Activated CD4-positive, alpha-beta T cell treated with anti-CD3 and anti-CD28 coated beads, Interleukin-2, Interleukin-4, amounts not matched to agents 100 ng/mL and 50 ng/mL, durations not matched to agents 16 hours and 8 hours (primary cell): Measurements from ENCODE around the gene ADAMTS17.

Experiments
- DNase-seq: peaks from one replicate; pipeline ENCODE4 v3.0.0-alpha.2; 2020; ENCODE audit warnings: low spot score

The ADAMTS17 gene

DNA sequence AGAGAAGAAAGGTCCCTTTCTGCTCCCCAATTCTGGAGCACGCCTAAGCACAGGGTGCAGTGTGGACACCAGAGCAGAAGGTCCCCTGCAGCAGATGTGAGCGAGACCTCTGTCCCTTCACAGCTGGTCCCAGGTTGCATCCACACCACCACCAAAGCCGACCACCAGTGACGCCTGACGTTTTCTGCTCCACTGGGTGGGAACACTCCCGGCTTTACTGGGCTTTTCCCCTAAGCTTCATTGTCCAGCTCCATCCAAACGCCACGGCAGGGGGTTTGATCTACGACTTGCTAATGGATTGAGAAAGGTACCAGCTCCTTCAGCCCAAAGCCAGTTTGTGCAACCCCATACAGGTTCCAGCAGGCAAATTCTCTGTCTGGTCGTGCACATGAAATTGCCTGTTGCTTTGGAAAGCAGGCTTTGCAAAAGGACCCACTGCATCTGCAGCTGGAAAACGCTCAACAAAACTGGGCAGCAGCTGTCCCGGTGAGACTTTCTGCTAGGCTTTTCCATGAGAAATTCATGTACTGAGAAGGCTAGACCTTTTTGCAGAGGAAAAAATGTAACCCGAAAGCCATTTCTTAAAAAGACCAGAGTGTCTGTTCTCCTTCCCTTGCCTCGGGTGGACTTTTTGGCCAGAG, 31.1 kb downstream of the ADAMTS17 start:
- no peak for DNase-seq

GRCh38 chr15:100310041-100310405, 31.8 kb downstream of the ADAMTS17 start:
- no peak for DNase-seq

DNA sequence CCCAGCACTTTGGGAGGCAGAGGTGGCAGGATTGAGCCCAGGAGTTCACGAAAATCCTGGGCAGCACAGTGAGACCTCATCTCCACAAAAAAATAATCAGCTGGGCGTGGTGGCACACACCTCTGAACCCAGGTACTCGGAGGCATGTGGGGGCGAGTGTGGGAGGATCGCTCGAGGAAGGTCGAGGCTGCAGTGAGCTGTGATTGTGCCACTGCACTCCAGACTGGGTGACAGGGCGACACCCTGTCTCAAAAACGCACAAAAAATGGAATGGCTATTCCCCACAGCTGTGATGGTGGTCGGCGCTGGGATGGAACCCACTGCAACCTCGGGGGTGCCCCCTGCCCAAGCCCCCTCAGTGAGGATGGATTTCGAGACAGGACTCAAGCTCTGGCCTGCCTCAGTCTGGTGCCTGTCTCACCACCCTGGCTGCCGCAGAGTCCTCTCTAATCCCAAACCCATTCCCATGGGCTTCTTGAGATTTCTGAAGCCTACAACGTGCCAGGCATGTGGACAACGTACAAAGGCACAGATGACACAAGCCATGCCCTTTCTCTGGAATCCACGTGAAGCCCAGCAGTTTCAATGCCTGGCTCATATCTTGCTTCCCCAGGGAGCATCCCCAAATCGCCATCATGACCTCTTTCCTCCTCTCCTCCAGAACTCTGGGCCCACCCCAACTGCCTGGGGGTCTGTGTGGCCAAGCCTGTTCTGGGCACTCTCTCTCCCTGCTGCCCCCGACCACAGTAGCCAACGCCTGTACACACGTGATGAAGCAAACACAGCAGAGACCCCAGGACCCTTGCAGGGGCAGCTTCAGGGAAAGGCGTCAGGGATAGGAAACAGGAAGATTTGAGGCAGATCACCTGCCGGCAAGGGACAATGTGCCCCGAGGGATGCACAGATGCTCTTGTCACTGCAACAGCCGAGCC, 32.4 kb downstream of the ADAMTS17 start:
- DNase-seq, result no peak

DNA sequence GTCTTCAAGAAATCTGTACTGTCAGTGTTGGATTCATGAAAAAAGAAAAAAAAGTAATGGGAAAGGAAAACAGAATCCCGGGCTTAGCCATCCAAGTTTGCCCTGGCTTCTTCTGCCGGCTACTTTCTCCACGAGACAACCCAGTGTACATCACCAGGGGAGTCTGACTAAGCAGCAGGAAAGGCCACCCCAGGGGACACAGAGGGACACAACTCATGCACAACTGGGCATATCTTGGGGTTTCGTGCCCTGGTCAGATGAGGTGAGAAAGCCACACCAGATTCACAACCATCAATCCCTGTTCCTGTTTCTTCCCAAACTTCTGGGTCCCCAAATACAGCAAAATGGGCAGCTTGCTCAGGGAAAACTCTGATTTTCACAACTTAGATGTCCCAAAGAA, 33.2 kb downstream of the ADAMTS17 start:
- DNase-seq, result no peak

DNA sequence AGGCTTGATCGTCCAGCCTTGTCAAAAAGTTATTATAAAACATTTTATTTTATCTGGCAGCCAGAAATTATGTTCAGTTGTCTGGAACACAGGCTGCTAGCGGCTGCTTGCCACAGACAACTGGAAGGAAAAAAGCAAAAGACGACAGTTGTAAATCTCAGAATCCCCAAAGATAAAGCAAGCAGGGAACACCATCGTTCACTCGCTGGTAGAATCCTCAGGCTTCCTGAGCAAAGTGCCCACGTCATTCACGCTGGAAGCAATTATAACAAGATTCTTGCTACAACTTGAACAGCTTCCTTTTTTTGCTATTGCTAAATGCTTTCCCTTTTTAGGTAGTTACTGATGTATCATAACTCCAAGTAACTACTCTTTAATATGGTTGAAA, 33.6 kb downstream of the ADAMTS17 start:
- DNase-seq, result no peak

GRCh38 chr15:100307241-100308212, 34.2 kb downstream of the ADAMTS17 start:
- no peak for DNase-seq

DNA sequence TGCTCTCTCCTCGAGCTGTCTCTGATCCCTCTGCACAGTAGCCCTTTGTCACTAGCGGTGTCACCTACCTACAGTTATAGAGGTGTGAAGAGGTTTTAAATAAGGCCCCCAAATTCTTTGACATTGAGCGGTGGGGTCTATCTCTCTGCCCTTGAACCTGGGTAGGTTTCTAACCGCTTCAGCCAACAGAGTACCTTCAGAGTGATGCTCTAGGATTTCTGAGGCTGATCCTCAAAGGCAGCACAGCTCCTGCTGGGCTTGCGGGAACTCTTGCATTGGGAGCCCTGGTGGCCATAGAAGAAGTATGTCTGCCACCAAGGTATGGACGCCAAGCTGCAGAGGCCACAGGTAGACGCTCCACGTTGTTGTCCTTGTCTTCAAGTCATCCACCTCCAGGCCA, 35.7 kb downstream of the ADAMTS17 start:
- DNase-seq, result no peak

DNA sequence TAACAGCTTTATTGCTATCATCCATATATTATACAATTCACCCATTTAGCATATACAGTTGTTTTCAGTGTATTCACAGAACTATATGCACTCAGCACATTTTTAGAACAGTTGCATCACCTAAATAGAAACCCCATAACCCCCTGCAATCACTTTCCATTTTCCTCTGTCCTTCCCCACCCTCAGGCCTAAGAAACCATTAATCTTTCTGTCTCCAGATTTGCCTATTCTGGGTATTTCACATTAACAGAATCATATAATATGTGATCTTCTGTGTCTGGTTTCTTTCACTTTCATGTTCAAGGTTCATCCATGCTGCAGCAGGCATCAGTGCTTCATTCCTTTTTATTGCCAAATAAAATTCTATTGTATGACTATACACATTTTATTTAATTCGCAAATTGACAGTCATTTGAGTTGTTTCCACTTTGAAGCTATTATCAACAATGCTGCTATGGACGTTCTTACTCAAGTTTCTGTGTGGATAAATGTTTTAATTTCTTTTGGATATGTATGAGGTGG, 39.8 kb downstream of the ADAMTS17 start:
- DNase-seq, result no peak

DNA sequence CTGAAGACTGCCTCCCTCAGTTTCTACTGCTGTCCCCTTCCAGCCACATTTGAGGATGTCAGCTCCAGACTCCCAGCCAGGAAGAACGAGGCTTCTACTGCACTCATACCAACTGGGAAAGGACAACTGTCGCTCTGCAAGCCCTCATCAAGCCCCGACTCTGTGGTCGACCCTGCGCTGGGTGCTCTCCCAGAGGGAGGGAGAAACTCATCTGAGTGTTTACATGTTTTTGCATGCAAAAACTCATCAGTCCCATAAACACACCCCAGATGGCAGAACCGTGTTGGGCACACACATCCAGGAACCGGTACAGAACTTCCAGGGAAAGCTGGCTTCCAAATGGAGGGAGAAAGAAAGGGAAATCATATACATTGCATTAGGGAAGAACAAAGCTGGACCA, 43.5 kb downstream of the ADAMTS17 start:
- no peak for DNase-seq

DNA sequence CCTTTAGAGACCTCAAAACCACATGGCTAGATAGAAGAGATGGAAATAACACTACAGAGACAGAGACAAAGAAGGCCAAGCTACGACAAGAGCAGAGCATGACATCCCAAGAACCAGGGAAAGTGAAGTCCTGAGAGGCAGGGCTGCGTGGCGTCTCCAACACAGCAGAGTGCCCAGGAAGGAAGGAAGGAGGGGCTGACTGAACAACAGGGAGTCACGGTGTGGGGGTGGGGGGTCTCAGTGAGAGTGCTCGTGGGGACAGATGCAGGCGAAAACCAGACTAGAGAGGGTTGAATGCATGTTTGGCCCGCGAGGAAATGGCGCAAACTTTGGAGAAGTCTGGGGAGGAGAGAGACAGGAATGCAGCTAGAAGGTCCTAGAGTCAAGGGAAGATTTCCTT, 44.0 kb downstream of the ADAMTS17 start:
- no peak for DNase-seq

GRCh38 chr15:100295939-100296565, 45.7 kb downstream of the ADAMTS17 start:
- no peak for DNase-seq

GRCh38 chr15:100292010-100292409, 49.8 kb downstream of the ADAMTS17 start:
- DNase-seq, result no peak

GRCh38 chr15:100291106-100291505, 50.7 kb downstream of the ADAMTS17 start:
- DNase-seq, result no peak

GRCh38 chr15:100285641-100286295, 56.0 kb downstream of the ADAMTS17 start:
- no peak for DNase-seq

DNA sequence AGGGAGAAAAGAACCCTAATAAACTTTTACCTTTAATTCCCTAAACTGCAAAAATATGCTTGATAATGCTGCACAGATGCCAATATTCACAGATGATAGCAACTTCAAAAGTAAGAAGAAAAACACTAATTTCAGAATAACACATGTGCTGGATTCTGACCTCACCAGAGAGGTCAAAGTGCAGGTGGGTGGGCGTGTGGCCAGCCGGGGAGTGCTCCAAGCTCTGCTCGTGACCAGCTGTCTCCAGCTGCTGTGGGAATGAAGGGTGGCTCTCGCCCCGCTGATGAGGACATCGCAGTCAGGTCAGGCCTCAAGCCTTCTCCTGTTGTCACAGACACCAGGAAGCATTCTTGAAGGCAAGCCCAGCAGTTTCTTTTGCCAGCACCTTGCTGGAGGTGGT, 57.1 kb downstream of the ADAMTS17 start:
- no peak for DNase-seq

DNA sequence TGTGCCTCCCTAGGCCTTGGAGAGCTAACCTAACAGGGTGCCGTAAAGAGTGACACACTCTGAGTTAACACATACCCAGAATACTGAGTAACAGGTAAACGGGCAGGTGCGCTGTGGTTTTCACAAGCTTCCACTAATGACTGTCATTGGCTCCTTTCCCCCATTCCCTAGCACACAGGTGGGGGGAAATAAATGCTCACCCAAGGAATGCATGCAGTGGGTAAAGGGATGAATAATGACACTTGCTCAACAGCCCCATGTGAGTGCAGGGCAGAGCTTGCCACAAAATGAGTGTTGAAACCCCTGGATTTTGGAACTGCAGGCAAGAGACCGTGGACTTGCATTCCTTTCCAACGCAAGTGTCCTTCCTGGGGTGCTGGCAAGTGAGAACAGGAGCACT, 57.6 kb downstream of the ADAMTS17 start:
- DNase-seq, result no peak

DNA sequence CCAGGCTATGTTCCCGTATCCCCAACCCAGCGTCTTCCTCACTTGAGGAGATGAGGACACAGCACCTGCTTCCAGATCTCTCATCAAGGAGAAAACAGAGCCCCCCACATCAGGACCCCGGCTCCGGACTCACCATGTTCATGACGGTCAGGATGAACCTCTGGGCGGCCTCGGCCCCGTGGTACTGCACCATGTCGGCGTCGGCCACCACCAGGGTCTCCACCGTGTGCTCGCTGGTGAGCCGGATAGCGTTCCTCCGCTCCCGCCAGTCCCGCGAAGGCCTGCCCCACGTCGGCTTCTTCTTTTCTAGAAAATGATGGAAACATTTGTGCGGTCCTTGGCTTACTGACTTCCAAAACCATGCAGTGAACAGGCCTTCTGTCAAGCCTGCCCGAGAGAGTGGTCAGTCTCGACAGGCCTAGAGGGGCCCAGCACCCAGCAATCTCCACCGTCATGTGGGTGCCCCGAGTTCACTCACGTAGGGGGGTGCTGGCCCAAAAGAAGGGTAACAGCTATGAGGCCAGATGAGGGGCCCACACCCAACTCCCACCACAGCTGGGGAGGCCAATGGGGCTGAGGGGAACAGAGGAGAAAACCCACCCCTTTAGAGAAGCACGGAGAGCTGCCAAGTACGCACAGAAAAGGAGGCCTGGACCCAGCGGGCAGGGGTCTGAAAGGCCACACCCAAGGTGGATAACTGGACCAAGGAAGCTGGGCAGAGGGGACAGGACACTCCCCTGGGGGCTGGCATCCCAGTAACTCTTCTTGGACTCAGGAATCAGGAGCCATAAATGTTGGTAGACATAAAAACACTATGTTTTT, 60.5 kb downstream of the ADAMTS17 start:
- DNase-seq, result no peak

DNA sequence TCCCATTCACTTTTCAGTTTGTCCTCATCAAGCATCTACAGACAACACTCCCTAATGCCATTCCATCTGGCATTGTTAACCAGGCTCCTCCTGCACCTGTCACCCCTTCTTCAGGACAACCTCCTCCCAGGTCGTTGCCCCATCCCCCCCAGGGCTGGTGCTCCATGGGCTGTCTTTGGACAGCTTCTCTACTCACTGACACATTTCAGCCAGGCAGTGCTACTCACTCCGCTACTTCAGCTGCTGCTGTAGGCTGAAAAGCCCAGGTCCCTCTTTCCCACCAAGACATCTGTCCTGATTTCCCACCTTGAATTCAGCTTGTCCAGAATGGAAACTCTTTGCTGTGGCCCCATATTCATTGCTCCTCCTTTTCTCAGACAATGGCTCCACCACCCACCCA, 61.9 kb downstream of the ADAMTS17 start:
- no peak for DNase-seq

DNA sequence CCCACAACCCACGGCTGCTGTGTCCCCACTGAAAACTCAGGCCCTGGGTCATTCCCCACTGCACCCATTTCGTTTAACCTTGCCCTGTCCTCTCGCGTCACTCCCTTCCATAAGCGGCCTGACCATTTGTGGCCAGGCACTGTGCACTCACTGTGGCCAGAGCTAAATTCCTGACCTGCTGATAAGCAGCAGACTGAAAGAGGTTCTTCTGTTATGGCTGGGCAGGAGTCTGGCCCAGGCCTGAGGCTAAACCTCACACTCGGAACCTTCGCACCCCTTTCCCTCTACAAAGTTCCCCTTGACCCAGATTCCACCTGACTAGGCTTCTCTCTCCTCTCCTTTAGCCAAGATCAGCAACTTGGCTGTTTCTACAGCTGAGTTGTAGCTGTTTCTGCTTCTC, 62.3 kb downstream of the ADAMTS17 start:
- DNase-seq, result no peak
